PC-9 (cell line): Measurements from ENCODE around the gene ABCA7. TPM values are rescaled to one million over a fixed set of nuclear protein-coding genes. Genes with fewer than 3 reads are reported as not detected.

Source experiments
- BruUV-seq: library from RNA; stranded (reverse); fragments of 400-500 nt; replicated peaks from 2 replicates; lab custom pipeline; 2021; lab: Mats Ljungman, UMichigan
- CTCF ChIA-PET: fragments of 300-600 bp; sonication (Branson Sonifier 250); formaldehyde crosslinking; loops from one replicate; lab custom pipeline; 2022; ENCODE audit warnings: antibody characterized with exemption; lab: Charles Lee
- POLR2A ChIA-PET: fragments of 300-600 bp; sonication (Branson Sonifier 250); formaldehyde crosslinking; loops from one replicate; lab custom pipeline; 2022; ENCODE audit warnings: antibody characterized with exemption; ENCODE audit not compliant: unreplicated experiment; lab: Charles Lee
- DNase-seq, 2 experiments: peaks; one replicate each; pipeline versions ENCODE4 v3.0.0 to v3.0.0-alpha.2; 2015 to 2022; ENCODE audit warnings: mixed read lengths in 1 of 2
- H2AFZ ChIP-seq: fragments of 200-600 bp; sonication (generic); 2 replicates; pipeline ENCODE4 v1.8.1; 2017; ENCODE audit warnings: antibody characterized with exemption
- H3F3A ChIP-seq: fragments of 200-600 bp; sonication (generic); 2 replicates; pipeline ENCODE4 v1.8.1; 2017; ENCODE audit warnings: antibody characterized with exemption, mild to moderate bottlenecking, low read depth; ENCODE audit not compliant: insufficient read depth
- H3K27ac ChIP-seq: fragments of 200-600 bp; sonication (generic); 2 replicates; pipeline ENCODE4 v1.6.1; 2016; ENCODE audit warnings: mixed run types
- H3K27me3 ChIP-seq: fragments of 200-600 bp; sonication (generic); 2 replicates; pipeline ENCODE4 v1.6.1; 2016; ENCODE audit warnings: low read depth, mixed run types; ENCODE audit not compliant: insufficient read depth
- H3K36me3 ChIP-seq: fragments of 200-600 bp; sonication (generic); 2 replicates; pipeline ENCODE4 v1.6.1; 2016; ENCODE audit warnings: low read depth, mixed run types
- H3K4me1 ChIP-seq: fragments of 200-600 bp; sonication (generic); replicated peaks from 2 replicates; pipeline ENCODE4 v1.6.1; 2016; ENCODE audit warnings: mixed run types; ENCODE audit not compliant: insufficient read depth
- H3K4me2 ChIP-seq: fragments of 200-600 bp; sonication (generic); 2 replicates; pipeline ENCODE4 v1.6.1; 2017; ENCODE audit warnings: mixed run types
- H3K4me3 ChIP-seq: fragments of 200-600 bp; sonication (generic); 2 replicates; pipeline ENCODE4 v1.6.1; 2016; ENCODE audit warnings: mixed run types
- H3K79me2 ChIP-seq: fragments of 200-600 bp; sonication (generic); 2 replicates; pipeline ENCODE4 v1.6.1; 2017; ENCODE audit warnings: low read depth, mixed run types
- H3K9me2 ChIP-seq: fragments of 200-600 bp; sonication (generic); 2 replicates; pipeline ENCODE4 v1.8.1; 2017; ENCODE audit warnings: mild to moderate bottlenecking; ENCODE audit not compliant: insufficient read depth
- H3K9me3 ChIP-seq: fragments of 200-600 bp; sonication (generic); 2 replicates; pipeline ENCODE4 v1.8.1; 2016; ENCODE audit warnings: low read depth; ENCODE audit not compliant: insufficient read depth
- H4K20me1 ChIP-seq: fragments of 200-600 bp; sonication (generic); 2 replicates; pipeline ENCODE4 v1.8.1; 2017; ENCODE audit not compliant: insufficient read depth
- EZH2 ChIP-seq: fragments of 200-600 bp; sonication (generic); IDR thresholded peaks from 2 replicates; pipeline ENCODE4 v1.8.0; 2017; ENCODE audit warnings: antibody characterized with exemption, low read depth
- intact Hi-C: fragments of 100-400 bp; cut with micrococcal nuclease; formaldehyde crosslinking; loops from one replicate; pipeline ENCODE4 v1.10.0; 2022; ENCODE audit not compliant: unreplicated experiment
- total RNA-seq: library from RNA; stranded (reverse); gene quantifications from 2 replicates; pipeline ENCODE4 v1.2.3, GENCODE V29; 2021
- TF ChIP-seq, protein P1 (sequence below): fragments of 200-600 bp; sonication (generic); conservative IDR thresholded peaks from 2 replicates; pipeline ENCODE4 v1.6.1; 2017; ENCODE audit warnings: mixed run types, antibody characterized with exemption, mild to moderate bottlenecking, moderate library complexity

Gene ABCA7
- total RNA-seq, 1 experiment from 2014 or later, result 29.9 TPM

DNA sequence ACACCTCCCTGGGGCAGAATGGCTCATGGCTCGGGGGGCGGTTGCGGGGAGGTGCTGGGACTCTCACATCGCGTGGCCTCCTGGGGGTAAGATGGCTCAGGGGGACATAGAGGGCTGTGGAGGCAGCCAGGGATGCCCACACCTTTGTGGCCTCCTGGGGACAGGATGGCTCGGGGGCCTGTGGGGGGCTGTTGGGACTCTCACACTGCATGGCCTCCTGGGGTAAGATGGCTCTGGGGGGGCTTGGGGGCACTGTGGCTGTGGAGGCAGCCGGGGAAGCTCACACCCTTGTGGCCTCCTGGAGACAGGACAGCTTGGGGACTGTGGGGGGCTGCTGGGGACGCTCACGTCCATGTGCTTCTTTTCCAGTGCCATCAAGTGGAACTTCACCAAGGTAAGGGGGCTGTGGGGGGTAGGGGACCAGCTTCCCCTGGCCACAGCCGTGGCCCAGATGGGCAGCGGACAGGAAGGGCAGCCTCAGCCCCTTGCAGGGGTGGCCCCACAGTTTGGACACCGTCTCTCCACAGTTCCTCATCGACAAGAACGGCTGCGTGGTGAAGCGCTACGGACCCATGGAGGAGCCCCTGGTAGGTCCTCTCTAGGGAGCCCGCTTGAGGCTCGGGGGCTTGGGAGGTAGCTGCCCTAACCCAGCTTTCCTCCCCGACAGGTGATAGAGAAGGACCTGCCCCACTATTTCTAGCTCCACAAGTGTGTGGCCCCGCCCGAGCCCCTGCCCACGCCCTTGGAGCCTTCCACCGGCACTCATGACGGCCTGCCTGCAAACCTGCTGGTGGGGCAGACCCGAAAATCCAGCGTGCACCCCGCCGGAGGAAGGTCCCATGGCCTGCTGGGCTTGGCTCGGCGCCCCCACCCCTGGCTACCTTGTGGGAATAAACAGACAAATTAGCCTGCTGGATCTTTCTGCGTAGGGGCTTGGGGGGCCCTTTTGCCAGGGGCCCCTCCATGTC, 66.2 kb downstream of the ABCA7 start:
- TF ChIP-seq EZH2, result no peak
- TF ChIP-seq, protein P1, sequence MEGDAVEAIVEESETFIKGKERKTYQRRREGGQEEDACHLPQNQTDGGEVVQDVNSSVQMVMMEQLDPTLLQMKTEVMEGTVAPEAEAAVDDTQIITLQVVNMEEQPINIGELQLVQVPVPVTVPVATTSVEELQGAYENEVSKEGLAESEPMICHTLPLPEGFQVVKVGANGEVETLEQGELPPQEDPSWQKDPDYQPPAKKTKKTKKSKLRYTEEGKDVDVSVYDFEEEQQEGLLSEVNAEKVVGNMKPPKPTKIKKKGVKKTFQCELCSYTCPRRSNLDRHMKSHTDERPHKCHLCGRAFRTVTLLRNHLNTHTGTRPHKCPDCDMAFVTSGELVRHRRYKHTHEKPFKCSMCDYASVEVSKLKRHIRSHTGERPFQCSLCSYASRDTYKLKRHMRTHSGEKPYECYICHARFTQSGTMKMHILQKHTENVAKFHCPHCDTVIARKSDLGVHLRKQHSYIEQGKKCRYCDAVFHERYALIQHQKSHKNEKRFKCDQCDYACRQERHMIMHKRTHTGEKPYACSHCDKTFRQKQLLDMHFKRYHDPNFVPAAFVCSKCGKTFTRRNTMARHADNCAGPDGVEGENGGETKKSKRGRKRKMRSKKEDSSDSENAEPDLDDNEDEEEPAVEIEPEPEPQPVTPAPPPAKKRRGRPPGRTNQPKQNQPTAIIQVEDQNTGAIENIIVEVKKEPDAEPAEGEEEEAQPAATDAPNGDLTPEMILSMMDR, result no peak
- no peak for DNase-seq
- CTCF ChIA-PET, result no interaction called here
- Histone ChIP-seq H3F3A (peaks cover 57% of the 10 kb centered on the region), H3K9me3 (no peaks in the 10 kb centered on the region), H3K27me3 (no peaks in the 10 kb centered on the region), H3K36me3 (no peaks in the 10 kb centered on the region), H3K4me2 (peak overlapping the region; percentile 88), H3K4me3 (peak overlapping the region; percentile 78; the same call in 1 of the 2 replicates), H3K79me2 (peaks cover 19% of the 10 kb centered on the region), H3K27ac (peak overlapping the region; percentile 58; the same call in 1 of the 2 replicates), H3K9me2 (no peaks in the 10 kb centered on the region), H2AFZ (no peak overlapping the region), H3K4me1 (peaks cover 49% of the 10 kb centered on the region), H4K20me1 (peaks cover 30% of the 10 kb centered on the region)
- POLR2A ChIA-PET, result no interaction called here
- no TSS peak for BruUV-seq
- intact Hi-C loops, result no loop called here

DNA sequence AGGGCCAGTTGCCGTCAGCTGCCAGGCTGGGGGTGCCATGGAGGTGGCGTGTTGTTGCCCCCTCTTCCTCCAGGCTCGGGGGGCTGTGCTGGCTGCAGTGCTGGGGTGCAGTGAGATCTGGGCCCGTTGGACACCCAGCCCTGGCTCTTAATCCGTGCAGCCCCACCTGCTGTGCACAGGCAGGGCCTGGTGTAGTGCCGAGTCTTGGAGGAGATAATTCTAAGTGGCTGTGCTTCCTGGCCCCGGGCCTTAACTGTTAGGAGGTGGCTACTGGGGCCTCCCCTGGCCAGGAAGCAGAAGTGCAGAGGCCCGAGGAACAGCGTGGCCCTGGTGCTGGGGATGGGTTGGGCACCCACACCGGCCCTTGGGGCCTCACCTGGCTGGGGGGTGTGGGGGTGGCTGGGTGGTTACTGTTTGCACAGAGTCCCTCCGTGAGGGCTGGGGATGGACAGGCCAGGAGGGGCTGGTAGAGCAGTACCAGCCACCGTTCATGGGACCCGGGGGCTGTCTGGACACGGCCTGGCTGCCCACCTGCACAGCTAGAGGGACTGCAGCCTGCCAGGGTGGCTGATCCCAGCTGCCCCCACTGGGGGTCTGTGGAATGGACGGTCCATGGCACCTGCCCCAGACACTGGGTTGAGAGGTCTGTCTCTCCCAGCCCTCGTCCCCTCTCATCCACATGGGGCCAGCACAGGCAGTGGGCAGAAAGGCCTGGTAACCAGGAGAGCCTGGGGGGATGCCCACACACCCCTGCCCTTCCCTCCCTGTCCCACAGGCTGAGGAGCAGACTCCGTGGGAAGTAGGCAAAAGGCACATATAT, 67.1 kb downstream of the ABCA7 start:
- Histone ChIP-seq H3F3A (peaks cover 52% of the 10 kb centered on the region), H3K9me2 (no peaks in the 10 kb centered on the region), H3K27ac (peak overlapping the region; percentile 58), H3K36me3 (no peaks in the 10 kb centered on the region), H4K20me1 (peaks cover 30% of the 10 kb centered on the region), H2AFZ (no peak overlapping the region), H3K4me1 (peaks cover 41% of the 10 kb centered on the region), H3K4me3 (no peak overlapping the region), H3K9me3 (no peaks in the 10 kb centered on the region), H3K27me3 (no peaks in the 10 kb centered on the region), H3K4me2 (peak overlapping the region; percentile 88), H3K79me2 (peaks cover 19% of the 10 kb centered on the region)
- POLR2A ChIA-PET, result no interaction called here
- DNase-seq, result peak; percentile 59
- intact Hi-C loops, result no loop called here
- CTCF ChIA-PET, result no interaction called here
- no peak for TF ChIP-seq EZH2
- TF ChIP-seq, protein P1, result no peak; the same call in 1 of the 2 replicates
- no TSS peak for BruUV-seq

DNA sequence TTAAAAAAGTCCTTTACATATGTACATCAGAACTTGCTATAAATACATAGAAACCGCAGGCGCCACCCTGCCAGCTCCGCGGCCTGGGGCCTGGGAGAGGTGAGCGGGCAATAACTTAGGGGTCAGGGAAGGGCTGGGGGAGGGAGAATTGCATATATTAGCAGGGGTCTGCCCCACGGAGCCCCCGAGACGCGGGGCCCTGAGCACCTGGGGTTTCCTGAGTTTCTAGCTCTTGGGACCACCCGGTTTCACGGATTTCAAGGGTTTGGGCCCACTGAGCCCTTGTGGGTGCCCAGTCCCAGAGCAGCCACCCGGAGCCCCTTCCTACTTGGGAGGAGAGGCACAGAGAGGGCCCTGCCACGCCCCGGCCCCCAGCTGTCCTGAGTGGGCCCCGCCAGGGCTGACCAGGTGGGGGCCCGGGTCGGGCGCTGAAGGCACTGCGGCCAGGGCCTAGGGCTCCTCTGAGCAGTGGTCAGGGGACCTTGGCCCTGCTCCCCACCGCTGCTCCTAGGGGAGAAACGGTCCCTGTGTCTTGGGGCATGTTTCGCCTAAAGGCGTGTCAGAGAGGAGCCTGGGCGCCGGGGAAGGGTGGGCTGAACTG, 67.9 kb downstream of the ABCA7 start:
- intact Hi-C loops, result no loop called here
- H3K27ac ChIP-seq, result peak overlapping the region; percentile 58
- no peak overlapping the region for H3K4me3 ChIP-seq
- no peaks in the 10 kb centered on the region for H3K9me3 ChIP-seq
- no peaks in the 10 kb centered on the region for H3K27me3 ChIP-seq
- ChIA-PET POLR2A (no interaction called here), CTCF (no interaction called here)
- peaks cover 30% of the 10 kb centered on the region for H4K20me1 ChIP-seq
- TF ChIP-seq EZH2, result no peak
- TF ChIP-seq, protein P1, result no peak
- no peak overlapping the region for H3K4me2 ChIP-seq
- H2AFZ ChIP-seq, result no peak overlapping the region
- BruUV-seq, result no TSS peak
- peaks cover 19% of the 10 kb centered on the region for H3K79me2 ChIP-seq
- H3K9me2 ChIP-seq, result no peaks in the 10 kb centered on the region
- H3F3A ChIP-seq, result peaks cover 53% of the 10 kb centered on the region
- no peaks in the 10 kb centered on the region for H3K36me3 ChIP-seq
- peaks cover 34% of the 10 kb centered on the region for H3K4me1 ChIP-seq
- peak in 1 of 2 experiments; percentile 45 for DNase-seq
